WTC11 (cell line): ENCODE data around the gene CAD. TPM values are rescaled to one million over a fixed set of nuclear protein-coding genes. Genes with fewer than 3 reads are reported as not detected.
A peak's percentile ranks its signal among the peaks of the same experiment; 100 is the strongest.

Experiments
- ATAC-seq: fragments of 200-7000 bp; cut with Tn5 transposase; 2 replicates; pipeline ENCODE4 v1.10.0; 2021; ENCODE audit warnings: mild to moderate bottlenecking, moderate library complexity
- CTCF ChIA-PET: fragments of 300-600 bp; sonication (Branson Sonifier 250); formaldehyde crosslinking; loops from one replicate; lab custom pipeline; 2021; ENCODE audit warnings: antibody characterized with exemption; lab: Charles Lee
- POLR2A ChIA-PET: fragments of 350-600 bp; sonication (Branson Sonifier 250); formaldehyde crosslinking; loops from one replicate; lab custom pipeline; 2021; ENCODE audit warnings: antibody characterized with exemption; lab: Charles Lee
- DNase-seq: peaks from one replicate; pipeline ENCODE4 v3.0.0; 2021; ENCODE audit warnings: low spot score
- H3K27ac Mint-ChIP-seq: 2 replicates; pipeline ENCODE4 v1.8.0; 2021; ENCODE audit warnings: mixed read lengths
- H3K27me3 Mint-ChIP-seq: 2 replicates; pipeline ENCODE4 v1.8.0; 2021; ENCODE audit warnings: low read depth, mild to moderate bottlenecking, moderate library complexity, mixed read lengths
- H3K36me3 Mint-ChIP-seq: 2 replicates; pipeline ENCODE4 v1.8.0; 2021; ENCODE audit warnings: mixed read lengths
- H3K4me1 Mint-ChIP-seq: 2 replicates; pipeline ENCODE4 v1.8.0; 2022; ENCODE audit warnings: mixed read lengths
- H3K4me3 Mint-ChIP-seq: 2 replicates; pipeline ENCODE4 v1.8.0; 2021; ENCODE audit warnings: mild to moderate bottlenecking, moderate library complexity, mixed read lengths
- H3K9me3 Mint-ChIP-seq: 2 replicates; pipeline ENCODE4 v1.8.0; 2021; ENCODE audit warnings: mixed read lengths
- CREB1 ChIP-seq: sonication (generic); formaldehyde crosslinking; IDR thresholded peaks from 2 replicates; pipeline ENCODE4 v1.8.0; 2023; ENCODE audit warnings: mild to moderate bottlenecking, missing genetic modification reagents
- ERG ChIP-seq: fragments of 250-450 bp; sonication (Bioruptor Pico); IDR thresholded peaks from 2 replicates; pipeline ENCODE4 v1.8.0; 2021; ENCODE audit warnings: mild to moderate bottlenecking
- FOXP1 ChIP-seq: sonication (generic); formaldehyde crosslinking; IDR thresholded peaks from 2 replicates; pipeline ENCODE4 v1.8.0; 2022; ENCODE audit warnings: missing genetic modification reagents, mild to moderate bottlenecking, moderate library complexity, borderline replicate concordance
- IRF2 ChIP-seq: sonication (generic); formaldehyde crosslinking; IDR thresholded peaks from 2 replicates; pipeline ENCODE4 v1.8.0; 2022; ENCODE audit warnings: low read depth, missing genetic modification reagents, borderline replicate concordance
- JAZF1 ChIP-seq: fragments of 250-450 bp; sonication (Bioruptor Pico); IDR thresholded peaks from 2 replicates; pipeline ENCODE4 v1.9.0; 2021; ENCODE audit warnings: moderate library complexity, mild to moderate bottlenecking, inconsistent platforms
- MLX ChIP-seq: sonication (generic); formaldehyde crosslinking; IDR thresholded peaks from 2 replicates; pipeline ENCODE4 v1.8.1; 2023; ENCODE audit warnings: mild to moderate bottlenecking, missing genetic modification reagents, moderate library complexity
- NR2C2 ChIP-seq: sonication (generic); formaldehyde crosslinking; IDR thresholded peaks from 2 replicates; pipeline ENCODE4 v1.8.0; 2022; ENCODE audit warnings: mild to moderate bottlenecking, missing genetic modification reagents
- RELA ChIP-seq: sonication (generic); formaldehyde crosslinking; IDR thresholded peaks from 2 replicates; pipeline ENCODE4 v1.8.1; 2022; ENCODE audit warnings: missing genetic modification reagents, mild to moderate bottlenecking, borderline replicate concordance
- USF1 ChIP-seq: sonication (generic); formaldehyde crosslinking; IDR thresholded peaks from 2 replicates; pipeline ENCODE4 v1.8.0; 2022; ENCODE audit warnings: mild to moderate bottlenecking, missing genetic modification reagents
- ZNF232 ChIP-seq: sonication (generic); formaldehyde crosslinking; IDR thresholded peaks from 2 replicates; pipeline ENCODE4 v1.8.0; 2022; ENCODE audit warnings: mild to moderate bottlenecking, missing genetic modification reagents
- ZNF416 ChIP-seq: fragments of 250-450 bp; sonication (Bioruptor Pico); IDR thresholded peaks from 2 replicates; pipeline ENCODE4 v1.9.0; 2021; ENCODE audit warnings: mild to moderate bottlenecking, inconsistent platforms
- total RNA-seq: library from RNA; stranded (reverse); gene quantifications from 3 replicates; pipeline ENCODE4 v1.2.3, GENCODE V29; 2021
- TF ChIP-seq, protein P1 (sequence below): sonication (generic); formaldehyde crosslinking; IDR thresholded peaks from 2 replicates; pipeline ENCODE4 v1.8.1; 2022; ENCODE audit warnings: mild to moderate bottlenecking, missing genetic modification reagents, moderate library complexity, borderline replicate concordance
- TF ChIP-seq, protein P2 (sequence below): sonication (generic); formaldehyde crosslinking; conservative IDR thresholded peaks from 2 replicates; pipeline ENCODE4 v1.8.1; 2023; ENCODE audit warnings: mild to moderate bottlenecking, low read depth, missing genetic modification reagents, moderate library complexity
- TF ChIP-seq, protein P3 (sequence below): sonication (generic); formaldehyde crosslinking; IDR thresholded peaks from 2 replicates; pipeline ENCODE4 v1.8.1; 2022; ENCODE audit warnings: low read depth, mild to moderate bottlenecking, moderate library complexity, missing genetic modification reagents, borderline replicate concordance
- TF ChIP-seq, protein P4 (sequence below): sonication (generic); formaldehyde crosslinking; conservative IDR thresholded peaks from 2 replicates; pipeline ENCODE4 v1.8.1; 2022; ENCODE audit warnings: mild to moderate bottlenecking, missing genetic modification reagents
- TF ChIP-seq, protein P5 (sequence below): sonication (generic); formaldehyde crosslinking; IDR thresholded peaks from 2 replicates; pipeline ENCODE4 v1.8.1; 2023; ENCODE audit warnings: mild to moderate bottlenecking, missing genetic modification reagents, moderate library complexity

CAD gene
- total RNA-seq, 1 experiment from 2014 or later: 178 TPM

DNA sequence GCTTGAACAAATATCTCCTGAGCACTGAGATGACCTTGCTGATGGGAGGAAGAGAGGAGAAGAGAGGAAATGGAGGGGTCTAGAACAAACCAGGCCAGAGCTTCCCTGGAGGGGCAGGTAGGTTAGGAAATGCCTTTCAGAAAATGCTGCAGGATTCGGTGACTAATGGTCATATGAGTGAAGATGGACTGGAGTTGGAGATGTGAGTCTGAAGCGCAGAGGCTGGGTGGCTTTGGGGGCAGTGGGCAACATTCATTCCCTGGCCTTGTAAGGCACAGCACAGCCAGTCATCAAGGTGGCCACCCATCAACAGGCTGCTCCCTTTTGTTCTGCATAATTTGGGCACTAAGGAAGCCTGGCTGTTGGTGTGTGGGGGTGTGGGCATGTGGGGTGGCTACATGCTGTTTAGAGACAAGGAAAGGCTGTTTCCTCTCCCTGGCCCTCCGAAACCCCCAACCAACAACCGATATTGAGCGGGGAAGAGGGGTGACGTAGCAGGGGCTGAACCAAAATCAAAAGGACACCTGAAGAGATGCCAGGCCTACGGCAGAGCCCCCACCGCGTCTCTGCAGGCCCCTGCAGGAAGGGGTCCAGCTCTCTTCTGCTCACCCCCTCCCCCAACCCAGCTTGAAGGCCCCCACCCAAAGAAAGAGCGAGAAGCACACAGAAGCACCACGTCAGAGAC is 44.2 kb downstream of the CAD start:
- CTCF ChIA-PET: interaction anchor here (1.0 to 7.7 kb wide), 7 partner anchors 10 to 174 kb away, joined by 3 to 124 read pairs (median 5); partner anchors contain the start of gene TRIM54
- H3K27ac Mint-ChIP-seq: no peak overlapping the region
- H3K4me3 Mint-ChIP-seq: peak overlapping the region; percentile 77
- TF ChIP-seq IRF2 (CRISPR knock-in tag) (no peak), FOXP1 (CRISPR knock-in tag) (no peak), USF1 (CRISPR knock-in tag) (no peak), ZNF232 (CRISPR knock-in tag) (no peak), JAZF1 (no peak), NR2C2 (no peak), MLX (no peak), CREB1 (CRISPR knock-in tag) (no peak), ZNF416 (no peak)
- TF ChIP-seq, protein P1, sequence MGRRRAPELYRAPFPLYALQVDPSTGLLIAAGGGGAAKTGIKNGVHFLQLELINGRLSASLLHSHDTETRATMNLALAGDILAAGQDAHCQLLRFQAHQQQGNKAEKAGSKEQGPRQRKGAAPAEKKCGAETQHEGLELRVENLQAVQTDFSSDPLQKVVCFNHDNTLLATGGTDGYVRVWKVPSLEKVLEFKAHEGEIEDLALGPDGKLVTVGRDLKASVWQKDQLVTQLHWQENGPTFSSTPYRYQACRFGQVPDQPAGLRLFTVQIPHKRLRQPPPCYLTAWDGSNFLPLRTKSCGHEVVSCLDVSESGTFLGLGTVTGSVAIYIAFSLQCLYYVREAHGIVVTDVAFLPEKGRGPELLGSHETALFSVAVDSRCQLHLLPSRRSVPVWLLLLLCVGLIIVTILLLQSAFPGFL (CRISPR knock-in tag): no peak
- TF ChIP-seq, protein P2, sequence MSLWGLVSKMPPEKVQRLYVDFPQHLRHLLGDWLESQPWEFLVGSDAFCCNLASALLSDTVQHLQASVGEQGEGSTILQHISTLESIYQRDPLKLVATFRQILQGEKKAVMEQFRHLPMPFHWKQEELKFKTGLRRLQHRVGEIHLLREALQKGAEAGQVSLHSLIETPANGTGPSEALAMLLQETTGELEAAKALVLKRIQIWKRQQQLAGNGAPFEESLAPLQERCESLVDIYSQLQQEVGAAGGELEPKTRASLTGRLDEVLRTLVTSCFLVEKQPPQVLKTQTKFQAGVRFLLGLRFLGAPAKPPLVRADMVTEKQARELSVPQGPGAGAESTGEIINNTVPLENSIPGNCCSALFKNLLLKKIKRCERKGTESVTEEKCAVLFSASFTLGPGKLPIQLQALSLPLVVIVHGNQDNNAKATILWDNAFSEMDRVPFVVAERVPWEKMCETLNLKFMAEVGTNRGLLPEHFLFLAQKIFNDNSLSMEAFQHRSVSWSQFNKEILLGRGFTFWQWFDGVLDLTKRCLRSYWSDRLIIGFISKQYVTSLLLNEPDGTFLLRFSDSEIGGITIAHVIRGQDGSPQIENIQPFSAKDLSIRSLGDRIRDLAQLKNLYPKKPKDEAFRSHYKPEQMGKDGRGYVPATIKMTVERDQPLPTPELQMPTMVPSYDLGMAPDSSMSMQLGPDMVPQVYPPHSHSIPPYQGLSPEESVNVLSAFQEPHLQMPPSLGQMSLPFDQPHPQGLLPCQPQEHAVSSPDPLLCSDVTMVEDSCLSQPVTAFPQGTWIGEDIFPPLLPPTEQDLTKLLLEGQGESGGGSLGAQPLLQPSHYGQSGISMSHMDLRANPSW (CRISPR knock-in tag): no peak
- TF ChIP-seq, protein P3, sequence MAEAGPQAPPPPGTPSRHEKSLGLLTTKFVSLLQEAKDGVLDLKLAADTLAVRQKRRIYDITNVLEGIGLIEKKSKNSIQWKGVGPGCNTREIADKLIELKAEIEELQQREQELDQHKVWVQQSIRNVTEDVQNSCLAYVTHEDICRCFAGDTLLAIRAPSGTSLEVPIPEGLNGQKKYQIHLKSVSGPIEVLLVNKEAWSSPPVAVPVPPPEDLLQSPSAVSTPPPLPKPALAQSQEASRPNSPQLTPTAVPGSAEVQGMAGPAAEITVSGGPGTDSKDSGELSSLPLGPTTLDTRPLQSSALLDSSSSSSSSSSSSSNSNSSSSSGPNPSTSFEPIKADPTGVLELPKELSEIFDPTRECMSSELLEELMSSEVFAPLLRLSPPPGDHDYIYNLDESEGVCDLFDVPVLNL (CRISPR knock-in tag): no peak
- TF ChIP-seq, all 79 proteins: peak for 0
- ATAC-seq (no peak), DNase-seq (no peak)
- POLR2A ChIA-PET: no interaction called here
- H3K9me3 Mint-ChIP-seq: no peaks in the 10 kb centered on the region
- no peaks in the 10 kb centered on the region for H3K36me3 Mint-ChIP-seq
- peaks cover 26% of the 10 kb centered on the region for H3K4me1 Mint-ChIP-seq
- peaks cover 30% of the 10 kb centered on the region for H3K27me3 Mint-ChIP-seq

- H3K27me3 Mint-ChIP-seq: peaks cover 30% of the 10 kb centered on the region
- no peaks in the 10 kb centered on the region for H3K36me3 Mint-ChIP-seq
- no peak for DNase-seq
- ChIA-PET CTCF (interaction anchor here (1.0 to 7.7 kb wide), 8 partner anchors 10 to 175 kb away, joined by 3 to 124 read pairs (median 6); partner anchors contain the start of genes TRIM54 and UCN), POLR2A (no interaction called here)
- H3K4me3 Mint-ChIP-seq: peak overlapping the region; percentile 77
- H3K27ac Mint-ChIP-seq: no peak overlapping the region
- H3K9me3 Mint-ChIP-seq: no peaks in the 10 kb centered on the region
- ATAC-seq: no peak
- TF ChIP-seq, protein P4, sequence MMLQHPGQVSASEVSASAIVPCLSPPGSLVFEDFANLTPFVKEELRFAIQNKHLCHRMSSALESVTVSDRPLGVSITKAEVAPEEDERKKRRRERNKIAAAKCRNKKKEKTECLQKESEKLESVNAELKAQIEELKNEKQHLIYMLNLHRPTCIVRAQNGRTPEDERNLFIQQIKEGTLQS (CRISPR knock-in tag): no peak
- TF ChIP-seq RELA (CRISPR knock-in tag) (no peak), FOXP1 (CRISPR knock-in tag) (no peak), ERG (CRISPR knock-in tag) (no peak)
- TF ChIP-seq, protein P5, sequence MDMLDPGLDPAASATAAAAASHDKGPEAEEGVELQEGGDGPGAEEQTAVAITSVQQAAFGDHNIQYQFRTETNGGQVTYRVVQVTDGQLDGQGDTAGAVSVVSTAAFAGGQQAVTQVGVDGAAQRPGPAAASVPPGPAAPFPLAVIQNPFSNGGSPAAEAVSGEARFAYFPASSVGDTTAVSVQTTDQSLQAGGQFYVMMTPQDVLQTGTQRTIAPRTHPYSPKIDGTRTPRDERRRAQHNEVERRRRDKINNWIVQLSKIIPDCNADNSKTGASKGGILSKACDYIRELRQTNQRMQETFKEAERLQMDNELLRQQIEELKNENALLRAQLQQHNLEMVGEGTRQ (CRISPR knock-in tag): no peak
- TF ChIP-seq, all 79 proteins: peak for 0
- peaks cover 26% of the 10 kb centered on the region for H3K4me1 Mint-ChIP-seq
These were observed 44.7 kb downstream of the CAD start for GRCh38 chr2:27261926-27262298.
